ENCODE data around the gene SEC61A2. TPM values are rescaled to one million over a fixed set of nuclear protein-coding genes. Genes with fewer than 3 reads are reported as not detected.

SEC61A2 gene
- total and polyA plus RNA-seq, 2 donors (not counting 1 experiment from before 2014, with no cell fraction given), result 10.7 to 20.2 TPM

- Histone ChIP-seq H3K27me3 (replicated peaks in 1 of 4; ENCODE audit: control extremely low read depth in 1 of 4, control insufficient read depth in 3 of 4, insufficient read depth in 4 of 4, low read length in 3 of 4) (no peaks in the 10 kb centered on the region), H3K36me3 (replicated peaks in 1 of 2; ENCODE audit: control extremely low read depth in 1 of 2, control insufficient read depth in 1 of 2, extremely low read depth in 1 of 2, insufficient read depth in 2 of 2, low read length in 1 of 2) (peaks cover 9 to 28% of the 10 kb centered on the region in 2 experiments), H2AFZ (ENCODE audit: insufficient read depth, low read depth, low read length, poor library complexity, severe bottlenecking) (no peak overlapping the region), H4K20me1 (ENCODE audit: control insufficient read depth, insufficient read depth, low read length, poor library complexity, severe bottlenecking) (no peaks in the 10 kb centered on the region), H3K79me2 (ENCODE audit: control insufficient read depth, insufficient read depth, low read length) (no peaks in the 10 kb centered on the region), H3K9ac (ENCODE audit: low read length) (no peak overlapping the region), H3K4me1 (ENCODE audit: control insufficient read depth in 2 of 2, insufficient read depth in 2 of 2, low read length in 2 of 2) (no peaks in the 10 kb centered on the region), H3K4me2 (replicated peaks; ENCODE audit: low read depth, low read length, poor library complexity, severe bottlenecking) (no peak overlapping the region), H3K4me3 (ENCODE audit: control extremely low read depth in 1 of 5, extremely low read depth in 1 of 5, insufficient read depth in 1 of 5, low read depth in 2 of 5, low read length in 4 of 5) (no peak overlapping the region), H3K27ac (ENCODE audit: low read length in 2 of 2) (no peak overlapping the region), H3K9me3 (ENCODE audit: control extremely low read depth in 1 of 3, control insufficient read depth in 2 of 3, insufficient read depth in 1 of 3, low read length in 2 of 3) (no peaks in the 10 kb centered on the region)
- intact Hi-C loops (cut with micrococcal nuclease), result no loop called here
- Mint-ChIP-seq H3K27me3 (no peaks in the 10 kb centered on the region), H3K4me1 (no peaks in the 10 kb centered on the region), H3K4me3 (no peak overlapping the region), H3K9me3 (ENCODE audit: insufficient read depth) (no peaks in the 10 kb centered on the region), H3K27ac (no peak overlapping the region)
- ATAC-seq (ENCODE audit: low read depth), result no peak
- WGBS (ENCODE audit: insufficient coverage), result 94% methylated on average over 3 of the region's 14 CpGs
- ChIA-PET CTCF (no interaction called here), POLR2A (interaction anchor here (0.6 kb wide), 1 partner anchor 9 kb away, joined by 4 read pairs; no protein-coding TSS in a partner anchor)
- DNase-seq, result no peak
- TF ChIP-seq CTCF (IDR thresholded peaks at IDR 0.05) (no peak), EZH2 (IDR thresholded peaks at IDR 0.05; ENCODE audit: borderline replicate concordance, insufficient read depth, low read depth, low read length, poor library complexity, severe bottlenecking) (no peak)
These were observed 27.1 kb downstream of the SEC61A2 start for GRCh38 chr10:12156367-12157123.

- Histone ChIP-seq H3K4me3 (ENCODE audit: control extremely low read depth in 1 of 5, extremely low read depth in 1 of 5, insufficient read depth in 1 of 5, low read depth in 2 of 5, low read length in 4 of 5) (no peak overlapping the region), H3K27ac (ENCODE audit: low read length in 2 of 2) (no peak overlapping the region), H3K36me3 (replicated peaks in 1 of 2; ENCODE audit: control extremely low read depth in 1 of 2, control insufficient read depth in 1 of 2, extremely low read depth in 1 of 2, insufficient read depth in 2 of 2, low read length in 1 of 2) (peaks cover 14 to 34% of the 10 kb centered on the region in 2 experiments), H3K4me2 (replicated peaks; ENCODE audit: low read depth, low read length, poor library complexity, severe bottlenecking) (no peak overlapping the region), H2AFZ (ENCODE audit: insufficient read depth, low read depth, low read length, poor library complexity, severe bottlenecking) (no peak overlapping the region), H3K79me2 (ENCODE audit: control insufficient read depth, insufficient read depth, low read length) (no peaks in the 10 kb centered on the region), H3K27me3 (replicated peaks in 1 of 4; ENCODE audit: control extremely low read depth in 1 of 4, control insufficient read depth in 3 of 4, insufficient read depth in 4 of 4, low read length in 3 of 4) (no peaks in the 10 kb centered on the region), H4K20me1 (ENCODE audit: control insufficient read depth, insufficient read depth, low read length, poor library complexity, severe bottlenecking) (no peaks in the 10 kb centered on the region), H3K9ac (ENCODE audit: low read length) (no peak overlapping the region), H3K9me3 (ENCODE audit: control extremely low read depth in 1 of 3, control insufficient read depth in 2 of 3, insufficient read depth in 1 of 3, low read length in 2 of 3) (no peaks in the 10 kb centered on the region), H3K4me1 (ENCODE audit: control insufficient read depth in 2 of 2, insufficient read depth in 2 of 2, low read length in 2 of 2) (no peaks in the 10 kb centered on the region)
- H3K27ac Mint-ChIP-seq, result no peak overlapping the region
- no peaks in the 10 kb centered on the region for H3K9me3 Mint-ChIP-seq (ENCODE audit: insufficient read depth)
- no peaks in the 10 kb centered on the region for H3K4me1 Mint-ChIP-seq
- ChIA-PET POLR2A (no interaction called here), CTCF (no interaction called here)
- WGBS (ENCODE audit: insufficient coverage), result no CpG with 5 or more reads among the region's 3 CpGs
- intact Hi-C loops (cut with micrococcal nuclease), result no loop called here
- no peak for TF ChIP-seq CTCF (IDR thresholded peaks at IDR 0.05)
- TF ChIP-seq EZH2 (IDR thresholded peaks at IDR 0.05; ENCODE audit: borderline replicate concordance, insufficient read depth, low read depth, low read length, poor library complexity, severe bottlenecking), result no peak
- DNase-seq, result no peak
- H3K27me3 Mint-ChIP-seq, result no peaks in the 10 kb centered on the region
- ATAC-seq (ENCODE audit: low read depth), result no peak
- H3K4me3 Mint-ChIP-seq, result no peak overlapping the region
These were observed 28.6 kb downstream of the SEC61A2 start for GRCh38 chr10:12158111-12158510.

Data from B cell (primary cell).